GM12872 (cell line): ENCODE measurements around the gene JPT2.

Source experiments
- TF ChIP-seq, protein P1 (sequence below): IDR thresholded peaks from 3 replicates; pipeline ENCODE4 v1.5.1; 2011; ENCODE audit warnings: low read depth, mild to moderate bottlenecking, low read length, moderate library complexity; ENCODE audit not compliant: insufficient read depth

JPT2 gene

DNA sequence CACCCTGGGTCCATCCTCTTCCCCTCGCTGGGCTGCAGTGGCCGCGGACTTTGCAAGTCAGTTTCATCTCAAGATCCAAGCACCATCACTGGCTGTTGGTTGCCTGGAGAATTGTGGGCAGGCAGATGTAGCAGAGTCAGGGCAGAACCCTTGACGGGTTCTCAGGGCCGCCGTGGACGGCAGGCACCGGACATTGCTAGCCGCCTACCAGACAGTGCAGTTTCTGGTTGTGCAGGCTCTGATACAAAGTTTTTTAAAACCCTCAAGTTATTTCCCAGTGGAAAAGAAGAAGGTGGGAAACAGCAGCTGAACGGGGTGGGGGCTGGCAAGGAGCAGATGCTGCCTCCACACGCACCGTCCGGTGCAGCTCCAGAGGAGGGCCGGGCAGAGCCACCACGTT is 31.3 kb downstream of the JPT2 start:
- TF ChIP-seq, protein P1, sequence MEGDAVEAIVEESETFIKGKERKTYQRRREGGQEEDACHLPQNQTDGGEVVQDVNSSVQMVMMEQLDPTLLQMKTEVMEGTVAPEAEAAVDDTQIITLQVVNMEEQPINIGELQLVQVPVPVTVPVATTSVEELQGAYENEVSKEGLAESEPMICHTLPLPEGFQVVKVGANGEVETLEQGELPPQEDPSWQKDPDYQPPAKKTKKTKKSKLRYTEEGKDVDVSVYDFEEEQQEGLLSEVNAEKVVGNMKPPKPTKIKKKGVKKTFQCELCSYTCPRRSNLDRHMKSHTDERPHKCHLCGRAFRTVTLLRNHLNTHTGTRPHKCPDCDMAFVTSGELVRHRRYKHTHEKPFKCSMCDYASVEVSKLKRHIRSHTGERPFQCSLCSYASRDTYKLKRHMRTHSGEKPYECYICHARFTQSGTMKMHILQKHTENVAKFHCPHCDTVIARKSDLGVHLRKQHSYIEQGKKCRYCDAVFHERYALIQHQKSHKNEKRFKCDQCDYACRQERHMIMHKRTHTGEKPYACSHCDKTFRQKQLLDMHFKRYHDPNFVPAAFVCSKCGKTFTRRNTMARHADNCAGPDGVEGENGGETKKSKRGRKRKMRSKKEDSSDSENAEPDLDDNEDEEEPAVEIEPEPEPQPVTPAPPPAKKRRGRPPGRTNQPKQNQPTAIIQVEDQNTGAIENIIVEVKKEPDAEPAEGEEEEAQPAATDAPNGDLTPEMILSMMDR: no peak

DNA sequence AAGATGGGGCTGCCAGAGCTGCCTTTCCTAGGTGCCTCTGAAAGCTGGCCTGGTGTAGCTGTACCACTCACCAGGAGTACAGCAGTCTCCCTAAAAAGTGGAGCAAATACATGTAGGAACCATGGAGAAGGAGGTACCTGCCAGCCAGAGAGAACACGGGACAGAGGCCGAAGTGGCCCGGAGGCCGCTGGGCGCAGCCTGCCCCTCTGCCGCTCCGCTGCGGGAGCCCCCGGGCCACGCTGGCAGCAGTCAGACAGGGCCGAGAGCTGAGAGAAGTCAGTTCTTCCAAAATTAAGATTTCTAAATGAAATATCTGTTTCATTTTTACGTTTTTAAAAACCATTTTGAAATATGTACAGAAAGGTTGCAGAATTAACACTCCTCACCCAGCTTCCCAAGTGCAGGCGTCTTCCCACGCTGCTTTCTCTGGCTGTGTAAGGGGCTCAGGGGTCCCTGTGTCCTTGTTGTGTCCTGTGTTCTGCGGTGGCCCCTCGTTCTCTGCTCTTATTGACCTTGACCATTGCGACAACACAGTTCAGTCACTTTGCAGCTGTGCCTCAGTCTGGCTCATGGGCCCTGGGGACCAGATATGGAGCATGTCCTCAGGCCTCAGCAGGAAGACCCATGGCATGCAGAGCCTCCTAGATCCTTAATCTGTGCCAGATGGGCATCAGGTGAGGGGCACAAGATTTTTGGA is 32.9 kb downstream of the JPT2 start:
- TF ChIP-seq, protein P1: no peak

DNA sequence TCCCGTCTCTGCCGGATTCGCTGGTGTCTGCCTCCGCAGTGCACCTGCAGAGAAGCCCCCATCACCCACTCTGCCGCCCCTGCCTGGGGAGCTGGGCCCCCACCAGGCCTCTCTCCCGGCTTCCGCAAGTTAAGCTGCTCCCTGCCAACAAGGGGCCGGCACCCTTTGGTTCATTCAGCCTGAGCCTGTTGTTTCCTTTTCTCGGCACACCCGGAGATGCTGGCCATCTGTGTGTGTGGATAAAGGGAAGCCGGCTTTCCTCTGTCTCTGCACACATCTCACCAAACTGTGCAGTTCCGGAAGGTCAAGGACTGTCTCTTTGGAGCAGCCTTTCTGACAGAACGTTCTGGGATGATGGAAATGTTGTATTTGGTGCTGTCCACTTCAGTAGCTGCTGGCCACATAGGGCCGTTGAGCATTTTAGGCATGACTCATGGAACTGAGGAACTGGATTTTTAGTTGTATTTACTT is 34.7 kb downstream of the JPT2 start:
- TF ChIP-seq, protein P1: no peak

DNA sequence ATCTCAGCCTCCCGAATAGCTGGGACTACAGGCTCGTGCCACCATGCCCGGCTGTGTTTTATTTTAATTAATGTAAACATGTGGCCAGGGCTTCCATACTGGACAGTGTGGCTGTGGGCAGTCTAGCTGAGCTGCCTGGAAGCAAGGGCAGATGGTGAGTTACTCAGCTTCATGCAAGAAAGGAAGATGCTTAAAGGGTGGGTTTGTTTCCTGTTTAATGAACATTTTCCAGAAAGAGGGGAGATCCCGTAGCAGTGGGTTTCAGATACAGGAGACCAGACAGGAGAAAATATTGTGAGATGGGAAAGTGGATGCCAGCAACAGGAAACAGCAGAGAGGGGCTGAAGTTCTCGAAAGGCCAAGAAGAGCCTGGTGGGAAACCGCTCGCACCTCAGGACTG is 35.3 kb downstream of the JPT2 start:
- TF ChIP-seq, protein P1: no peak

DNA sequence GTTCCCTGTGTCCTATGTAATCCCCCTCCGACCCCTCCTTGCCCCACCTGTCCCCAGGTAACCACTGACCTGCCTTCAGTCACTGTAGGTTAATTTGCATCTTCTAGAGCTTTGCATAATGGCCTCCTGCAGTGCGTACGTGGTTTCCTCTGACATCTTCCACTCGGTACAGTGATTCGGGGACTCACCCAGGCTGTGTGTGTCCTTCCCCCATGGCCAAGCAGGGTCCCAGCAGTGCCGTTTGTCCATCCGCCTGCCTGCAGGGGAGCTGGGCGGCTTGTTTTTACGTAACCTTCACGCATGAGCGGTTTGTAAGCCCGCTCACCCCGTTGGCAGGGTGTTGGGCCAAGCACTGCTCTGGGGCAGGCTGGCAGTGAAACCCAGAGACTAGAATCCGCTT is 35.9 kb downstream of the JPT2 start:
- TF ChIP-seq, protein P1: no peak

DNA sequence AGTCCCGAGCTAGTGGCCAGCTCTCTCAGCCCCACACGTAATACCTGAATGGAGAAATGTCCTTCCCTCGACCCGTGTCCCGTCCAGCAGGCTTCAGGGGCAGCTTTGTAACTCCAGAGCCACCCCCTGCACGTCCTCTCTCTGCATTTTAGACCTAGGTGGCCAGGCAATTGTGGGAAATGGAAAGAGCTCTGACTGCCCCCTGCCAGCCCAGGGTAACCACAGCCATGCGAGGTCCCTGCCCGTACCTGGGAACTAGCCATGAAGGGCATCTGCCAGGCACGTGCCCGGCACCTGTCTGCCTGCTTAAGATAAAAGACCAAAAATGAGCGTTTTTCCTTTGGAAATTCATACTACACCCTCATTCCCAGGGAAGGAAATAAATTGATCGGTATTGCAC is 37.1 kb downstream of the JPT2 start:
- TF ChIP-seq, protein P1: no peak

DNA sequence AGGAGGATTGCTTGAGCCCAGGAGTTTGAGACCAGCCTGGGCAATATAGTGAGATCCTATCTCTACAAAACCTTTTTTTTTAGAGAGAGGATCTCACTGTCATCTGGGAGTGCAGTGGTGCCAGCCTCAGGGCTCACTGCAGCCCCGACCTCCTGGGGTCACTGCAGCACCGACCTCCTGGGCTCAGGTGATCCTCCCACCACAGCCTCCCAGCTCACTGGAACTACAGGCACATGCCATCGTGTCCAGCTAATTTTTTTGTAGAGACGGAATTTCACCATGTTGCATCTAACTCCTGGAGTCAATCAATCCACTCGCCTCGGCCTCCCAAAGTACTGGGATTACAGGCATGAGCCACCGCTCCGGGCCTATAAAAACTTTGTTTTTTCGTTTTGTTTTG is 43.3 kb downstream of the JPT2 start:
- TF ChIP-seq, protein P1: no peak
